ENCODE measurements around the gene TNS3. TPM values are rescaled to one million over a fixed set of nuclear protein-coding genes. Genes with fewer than 3 reads are reported as not detected.

TNS3 gene
- total RNA-seq, 1 donor from 2014 or later = 5.7 TPM

GRCh38 chr7:47440320-47440719 is 141.6 kb downstream of the TNS3 start:
- no peak for DNase-seq
- Mint-ChIP-seq H3K27ac (no peak overlapping the region), H3K9me3 (no peaks in the 10 kb centered on the region), H3K4me3 (no peak overlapping the region), H3K36me3 (ENCODE audit: low read depth) (no peaks in the 10 kb centered on the region), H3K27me3 (no peaks in the 10 kb centered on the region), H3K4me1 (no peaks in the 10 kb centered on the region)
- intact Hi-C loops (cut with micrococcal nuclease) = no loop called here

- H3K27me3 Mint-ChIP-seq = no peaks in the 10 kb centered on the region
- no peak for DNase-seq
- H3K9me3 Mint-ChIP-seq = no peaks in the 10 kb centered on the region
- no peak overlapping the region for H3K4me3 Mint-ChIP-seq
- no peaks in the 10 kb centered on the region for H3K36me3 Mint-ChIP-seq (ENCODE audit: low read depth)
- intact Hi-C loops (cut with micrococcal nuclease) = loop anchor here (10.0 kb wide), 1 partner anchor 174 kb away; no protein-coding TSS in a partner anchor
- H3K27ac Mint-ChIP-seq = no peak overlapping the region
- H3K4me1 Mint-ChIP-seq = no peaks in the 10 kb centered on the region
Measured at GRCh38 chr7:47439181-47439667, 142.7 kb downstream of the TNS3 start.

- H3K9me3 Mint-ChIP-seq = no peaks in the 10 kb centered on the region
- H3K4me3 Mint-ChIP-seq = no peak overlapping the region
- no peaks in the 10 kb centered on the region for H3K4me1 Mint-ChIP-seq
- H3K36me3 Mint-ChIP-seq (ENCODE audit: low read depth) = no peaks in the 10 kb centered on the region
- no peak overlapping the region for H3K27ac Mint-ChIP-seq
- no peak for DNase-seq
- H3K27me3 Mint-ChIP-seq = no peaks in the 10 kb centered on the region
- intact Hi-C loops (cut with micrococcal nuclease) = loop anchor here (10.0 kb wide), 1 partner anchor 174 kb away; no protein-coding TSS in a partner anchor
Measured at GRCh38 chr7:47438411-47439029, 143.4 kb downstream of the TNS3 start.

GRCh38 chr7:47435889-47436312 is 146.0 kb downstream of the TNS3 start:
- Mint-ChIP-seq H3K27ac (no peak overlapping the region), H3K9me3 (no peaks in the 10 kb centered on the region), H3K27me3 (no peaks in the 10 kb centered on the region), H3K4me3 (no peak overlapping the region), H3K36me3 (ENCODE audit: low read depth) (no peaks in the 10 kb centered on the region), H3K4me1 (peaks cover 2% of the 10 kb centered on the region)
- no peak for DNase-seq
- intact Hi-C loops (cut with micrococcal nuclease) = loop anchor here (10.0 kb wide), 1 partner anchor 171 kb away; no protein-coding TSS in a partner anchor

GRCh38 chr7:47433564-47433895 is 148.4 kb downstream of the TNS3 start:
- Mint-ChIP-seq H3K4me1 (peaks cover 2% of the 10 kb centered on the region), H3K4me3 (no peak overlapping the region), H3K36me3 (ENCODE audit: low read depth) (no peaks in the 10 kb centered on the region), H3K27ac (no peak overlapping the region), H3K9me3 (no peaks in the 10 kb centered on the region), H3K27me3 (no peaks in the 10 kb centered on the region)
- no peak for DNase-seq
- intact Hi-C loops (cut with micrococcal nuclease) = loop anchor here (10.0 kb wide), 1 partner anchor 169 kb away; no protein-coding TSS in a partner anchor

GRCh38 chr7:47432671-47433563 is 149.0 kb downstream of the TNS3 start:
- H3K27ac Mint-ChIP-seq = no peak overlapping the region
- H3K4me3 Mint-ChIP-seq = no peak overlapping the region
- H3K36me3 Mint-ChIP-seq (ENCODE audit: low read depth) = no peaks in the 10 kb centered on the region
- DNase-seq = no peak
- intact Hi-C loops (cut with micrococcal nuclease) = loop anchor here (10.0 kb wide), 1 partner anchor 168 kb away; no protein-coding TSS in a partner anchor
- H3K4me1 Mint-ChIP-seq = peaks cover 2% of the 10 kb centered on the region
- no peaks in the 10 kb centered on the region for H3K27me3 Mint-ChIP-seq
- no peaks in the 10 kb centered on the region for H3K9me3 Mint-ChIP-seq

- intact Hi-C loops (cut with micrococcal nuclease) = loop anchor here (10.0 kb wide), 1 partner anchor 166 kb away; no protein-coding TSS in a partner anchor
- DNase-seq = no peak
- H3K27me3 Mint-ChIP-seq = no peaks in the 10 kb centered on the region
- no peak overlapping the region for H3K27ac Mint-ChIP-seq
- H3K4me1 Mint-ChIP-seq = peaks cover 2% of the 10 kb centered on the region
- no peak overlapping the region for H3K4me3 Mint-ChIP-seq
- no peaks in the 10 kb centered on the region for H3K9me3 Mint-ChIP-seq
- no peaks in the 10 kb centered on the region for H3K36me3 Mint-ChIP-seq (ENCODE audit: low read depth)
Measured at GRCh38 chr7:47430422-47430821, 151.5 kb downstream of the TNS3 start.

- no peaks in the 10 kb centered on the region for H3K36me3 Mint-ChIP-seq (ENCODE audit: low read depth)
- intact Hi-C loops (cut with micrococcal nuclease) = no loop called here
- no peak overlapping the region for H3K4me3 Mint-ChIP-seq
- H3K4me1 Mint-ChIP-seq = peaks cover 2% of the 10 kb centered on the region
- no peak for DNase-seq
- H3K27me3 Mint-ChIP-seq = no peaks in the 10 kb centered on the region
- H3K9me3 Mint-ChIP-seq = no peaks in the 10 kb centered on the region
- H3K27ac Mint-ChIP-seq = no peak overlapping the region
Measured at GRCh38 chr7:47428768-47429472, 153.0 kb downstream of the TNS3 start.

GRCh38 chr7:47428052-47428767 is 153.7 kb downstream of the TNS3 start:
- no peak for DNase-seq
- intact Hi-C loops (cut with micrococcal nuclease) = no loop called here
- Mint-ChIP-seq H3K27ac (no peak overlapping the region), H3K36me3 (ENCODE audit: low read depth) (no peaks in the 10 kb centered on the region), H3K27me3 (no peaks in the 10 kb centered on the region), H3K4me1 (peaks cover 2% of the 10 kb centered on the region), H3K9me3 (no peaks in the 10 kb centered on the region), H3K4me3 (no peak overlapping the region)

GRCh38 chr7:47427051-47427643 is 154.8 kb downstream of the TNS3 start:
- Mint-ChIP-seq H3K4me1 (peaks cover 2% of the 10 kb centered on the region), H3K36me3 (ENCODE audit: low read depth) (no peaks in the 10 kb centered on the region), H3K9me3 (no peaks in the 10 kb centered on the region), H3K27me3 (no peaks in the 10 kb centered on the region), H3K4me3 (no peak overlapping the region), H3K27ac (no peak overlapping the region)
- intact Hi-C loops (cut with micrococcal nuclease) = no loop called here
- DNase-seq = no peak

- DNase-seq = no peak
- Mint-ChIP-seq H3K9me3 (no peaks in the 10 kb centered on the region), H3K27ac (no peak overlapping the region), H3K36me3 (ENCODE audit: low read depth) (no peaks in the 10 kb centered on the region), H3K4me3 (no peak overlapping the region), H3K27me3 (no peaks in the 10 kb centered on the region), H3K4me1 (no peaks in the 10 kb centered on the region)
- intact Hi-C loops (cut with micrococcal nuclease) = no loop called here
Measured at GRCh38 chr7:47424523-47424922, 157.4 kb downstream of the TNS3 start.

- intact Hi-C loops (cut with micrococcal nuclease) = no loop called here
- no peak for DNase-seq
- Mint-ChIP-seq H3K27me3 (no peaks in the 10 kb centered on the region), H3K27ac (no peak overlapping the region), H3K4me3 (no peak overlapping the region), H3K4me1 (no peaks in the 10 kb centered on the region), H3K9me3 (no peaks in the 10 kb centered on the region), H3K36me3 (ENCODE audit: low read depth) (no peaks in the 10 kb centered on the region)
Measured at GRCh38 chr7:47423196-47423595, 158.7 kb downstream of the TNS3 start.

- intact Hi-C loops (cut with micrococcal nuclease) = no loop called here
- Mint-ChIP-seq H3K9me3 (no peaks in the 10 kb centered on the region), H3K27ac (no peak overlapping the region), H3K36me3 (ENCODE audit: low read depth) (no peaks in the 10 kb centered on the region), H3K4me1 (no peaks in the 10 kb centered on the region), H3K4me3 (no peak overlapping the region), H3K27me3 (no peaks in the 10 kb centered on the region)
- DNase-seq = no peak
Measured at GRCh38 chr7:47422611-47423010, 159.3 kb downstream of the TNS3 start.
